Caki2 (cell line): ENCODE measurements around the gene GOLGA6L4. TPM values are rescaled to one million over a fixed set of nuclear protein-coding genes. Genes with fewer than 3 reads are reported as not detected.
"Not testable (repeated sequence)": the region's sequence is repeated elsewhere in the genome, so short reads cannot be mapped to it uniquely, and the experiment has no call there.

Source experiments
- DNase-seq: peaks from one replicate; pipeline ENCODE4 v3.0.0-alpha.2; 2015; ENCODE audit warnings: low read depth
- in situ Hi-C: cut with HindIII; loops from 2 replicates; pipeline ENCODE4 v1.10.0; 2016; ENCODE audit warnings: low sequenced_read_pairs, low pct_unique_long_range_greater_than_20kb, mixed read lengths
- total RNA-seq: library from RNA; depleted of rRNA; stranded (reverse); fragments of >200 nt; shearing (Covaris generic); gene quantifications from 2 replicates; pipeline ENCODE4 v1.2.3, GENCODE V29; 2014; ENCODE audit warnings: low replicate concordance; rRNA removed

The GOLGA6L4 gene
- total RNA-seq, result not detected in 2 replicates

DNA sequence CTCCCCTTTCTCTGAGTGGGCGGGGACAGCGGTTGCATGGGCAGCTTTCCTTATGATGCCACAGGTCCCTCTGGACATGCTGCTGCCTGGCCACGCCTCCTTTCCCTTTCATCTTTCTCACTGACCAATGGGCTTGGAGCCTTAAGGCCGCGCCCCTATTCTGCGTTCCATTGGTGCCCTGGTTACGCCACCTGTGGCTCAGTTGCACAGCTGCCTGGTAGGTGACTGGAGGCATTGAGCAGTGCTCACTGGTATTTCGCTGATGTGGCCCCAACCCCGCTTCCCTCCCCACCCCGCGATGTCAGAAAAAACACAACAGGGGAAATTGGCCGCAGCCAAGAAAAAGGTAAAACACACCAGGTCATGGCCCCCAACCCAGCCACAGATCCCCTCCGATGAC lies at the start of gene GOLGA6L4:
GOLGA6L4 (plus strand) TSS at position 201 of the 400 bp plus-strand sequence; CDS start at position 263, 62 bp downstream.
- DNase-seq, in situ Hi-C loops: not testable (repeated sequence)

GRCh38 chr15:84192982-84193381 lies 42.6 kb upstream of the GOLGA6L4 start:
- DNase-seq, in situ Hi-C loops: not testable (repeated sequence)

DNA sequence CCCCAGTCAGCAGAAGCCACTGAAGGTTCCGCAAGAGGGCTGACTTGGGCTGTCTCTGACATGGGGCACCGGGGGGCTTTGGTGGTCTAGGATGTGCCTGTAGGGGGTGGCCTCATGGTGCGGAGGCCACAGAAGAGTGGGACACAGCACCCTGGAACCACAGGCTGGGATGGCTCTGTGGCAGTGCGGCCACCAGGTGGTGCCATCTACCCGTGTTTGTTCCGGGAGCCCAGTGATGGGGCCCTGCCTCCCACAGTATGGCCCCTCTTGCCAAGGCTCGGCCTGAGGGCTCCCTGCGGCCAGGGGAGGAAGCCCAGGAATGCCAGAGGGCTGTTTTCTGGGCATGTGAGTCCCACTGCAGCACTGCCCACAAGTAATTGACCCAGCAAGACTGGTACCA lies 40.0 kb upstream of the GOLGA6L4 start:
- DNase-seq, in situ Hi-C loops: not testable (repeated sequence)

- DNase-seq, in situ Hi-C loops: not testable (repeated sequence)
Measured at GRCh38 chr15:84196530-84197188, 38.9 kb upstream of the GOLGA6L4 start.

DNA sequence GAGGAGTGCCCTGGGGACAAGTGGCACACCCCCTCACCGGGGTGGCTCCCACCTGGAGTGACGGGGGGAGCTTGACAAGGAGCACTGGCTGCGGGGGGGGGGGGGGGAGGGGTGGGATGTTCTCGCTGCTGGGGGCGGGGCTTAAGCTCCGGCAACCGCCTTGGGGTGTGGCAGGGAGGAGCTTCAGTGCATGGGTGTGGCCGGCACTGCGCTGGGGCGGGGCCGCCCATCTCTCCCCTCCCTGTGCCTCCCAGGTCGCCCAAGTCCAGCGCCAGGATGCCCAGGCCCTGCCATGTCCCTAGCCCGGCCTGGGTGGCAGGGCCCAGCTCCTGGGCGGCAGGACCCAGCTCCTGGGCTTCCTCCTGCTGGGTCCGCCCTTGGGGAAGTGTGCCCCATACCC lies 35.7 kb upstream of the GOLGA6L4 start:
- in situ Hi-C loops, DNase-seq: not testable (repeated sequence)

- DNase-seq, in situ Hi-C loops: not testable (repeated sequence)
Measured at GRCh38 chr15:84246441-84246840, 10.9 kb downstream of the GOLGA6L4 start.
